Liver (tissue), 9 donors: ENCODE results near the gene CCDC120. TPM values are rescaled to one million over a fixed set of nuclear protein-coding genes. Genes with fewer than 3 reads are reported as not detected.

Experiments
- DNase-seq: peaks from one replicate; pipeline ENCODE4 v3.0.0-alpha.2; 2017; ENCODE audit warnings: low spot score
- H3K27ac ChIP-seq, 2 donors: one replicate each; pipeline ENCODE4 v1.7.0; 2013; ENCODE audit warnings: inconsistent platforms in 2 of 2, low read length in 2 of 2, control low read depth in 1 of 2, low read depth in 1 of 2, mild to moderate bottlenecking in 1 of 2
- H3K27me3 ChIP-seq, 4 donors: one replicate each; pipeline versions ENCODE4 v1.6.1 to v1.7.0; 2013; ENCODE audit warnings: low read length in 3 of 4, inconsistent platforms in 1 of 4, mild to moderate bottlenecking in 1 of 4, moderate library complexity in 1 of 4; ENCODE audit not compliant: control insufficient read depth in 4 of 4, insufficient read depth in 4 of 4
- H3K36me3 ChIP-seq, 4 donors: one replicate each; pipeline versions ENCODE4 v1.6.1 to v1.7.0; 2013; ENCODE audit warnings: low read length in 3 of 4, mild to moderate bottlenecking in 3 of 4, low read depth in 1 of 4, moderate library complexity in 1 of 4; ENCODE audit not compliant: control insufficient read depth in 4 of 4, insufficient read depth in 3 of 4
- H3K4me1 ChIP-seq, 4 donors: one replicate each; pipeline versions ENCODE4 v1.6.1 to v1.7.0; 2013; ENCODE audit warnings: low read length in 3 of 4, mild to moderate bottlenecking in 3 of 4, moderate library complexity in 1 of 4; ENCODE audit not compliant: control insufficient read depth in 4 of 4, insufficient read depth in 4 of 4
- H3K4me3 ChIP-seq, 3 donors: one replicate each; pipeline versions ENCODE4 v1.6.1 to v1.7.0; 2013; ENCODE audit warnings: low read length in 3 of 3, control low read depth in 1 of 3, low read depth in 1 of 3, mild to moderate bottlenecking in 1 of 3
- H3K9ac ChIP-seq, 2 donors: one replicate each; pipeline ENCODE4 v1.7.0; 2013; ENCODE audit warnings: low read length in 2 of 2, mild to moderate bottlenecking in 2 of 2, moderate library complexity in 2 of 2, control low read depth in 1 of 2, low read depth in 1 of 2
- H3K9me3 ChIP-seq, 4 donors: one replicate each; pipeline versions ENCODE4 v1.6.1 to v1.7.0; 2013; ENCODE audit warnings: low read length in 3 of 4; ENCODE audit not compliant: control insufficient read depth in 4 of 4
- EGR1 ChIP-seq, 2 donors: IDR thresholded peaks; 2 replicates each; pipeline ENCODE4 v1.6.1; 2016 to 2018; ENCODE audit warnings: antibody characterized with exemption in 2 of 2, low read depth in 2 of 2
- FOXA1 ChIP-seq: IDR thresholded peaks from 2 replicates; pipeline ENCODE4 v1.6.1; 2016; ENCODE audit warnings: antibody characterized with exemption
- FOXA2 ChIP-seq: IDR thresholded peaks from 2 replicates; pipeline ENCODE4 v1.6.1; 2016; ENCODE audit warnings: antibody characterized with exemption
- GABPA ChIP-seq, 2 donors: IDR thresholded peaks in 1 of 2; conservative IDR thresholded peaks in 1 of 2; 2 replicates each; pipeline ENCODE4 v1.6.1; 2016; ENCODE audit warnings: antibody characterized with exemption in 2 of 2, mild to moderate bottlenecking in 1 of 2, moderate library complexity in 1 of 2
- HNF4A ChIP-seq, 2 donors: conservative IDR thresholded peaks; 2 replicates each; pipeline ENCODE4 v1.6.1; 2016; ENCODE audit warnings: antibody characterized with exemption in 2 of 2, mild to moderate bottlenecking in 2 of 2
- HNF4G ChIP-seq: IDR thresholded peaks from 2 replicates; pipeline ENCODE4 v1.6.1; 2016; ENCODE audit warnings: antibody characterized with exemption
- JUND ChIP-seq, 2 donors: IDR thresholded peaks; 2 replicates each; pipeline ENCODE4 v1.6.1; 2016; ENCODE audit warnings: antibody characterized with exemption in 2 of 2
- NR2F2 ChIP-seq: IDR thresholded peaks from 2 replicates; pipeline ENCODE4 v1.6.1; 2016; ENCODE audit warnings: antibody characterized with exemption
- RAD21 ChIP-seq, 2 donors: IDR thresholded peaks; 2 replicates each; pipeline ENCODE4 v1.6.1; 2016; ENCODE audit warnings: antibody characterized with exemption in 2 of 2, mild to moderate bottlenecking in 2 of 2
- RXRA ChIP-seq, 2 donors: IDR thresholded peaks; 2 replicates each; pipeline ENCODE4 v1.6.1; 2017 to 2018; ENCODE audit warnings: antibody characterized with exemption in 2 of 2, mild to moderate bottlenecking in 1 of 2
- SP1 ChIP-seq: IDR thresholded peaks from 2 replicates; pipeline ENCODE4 v1.6.1; 2018; ENCODE audit warnings: antibody characterized with exemption, mild to moderate bottlenecking
- TAF1 ChIP-seq: conservative IDR thresholded peaks from 2 replicates; pipeline ENCODE4 v1.6.1; 2016; ENCODE audit warnings: antibody characterized with exemption, mild to moderate bottlenecking
- YY1 ChIP-seq: IDR thresholded peaks from 2 replicates; pipeline ENCODE4 v1.6.1; 2016; ENCODE audit warnings: antibody characterized with exemption, mild to moderate bottlenecking
- WGBS: extraction: QIAGEN DNeasy Blood & Tissue Kit; methylation state at CpG from one replicate; pipeline ENCODE4 v1.1.7; 2013; 5-methylcytosine and 5-hydroxymethylcytosine counted together
- polyA plus RNA-seq, 2 donors: library from polyadenylated mRNA; stranded (reverse) in 1 of 2; unstranded in 1 of 2; fragments of 200-250 nt in 1 of 2; fragments of >200 nt in 1 of 2; fragmentation: Nextera tagmentation in 1 of 2; extraction: Ambion mirVana in 1 of 2; gene quantifications; one replicate each; pipeline versions ENCODE4 v1.2.1 to v1.2.3, GENCODE V29; 2013 to 2015
- total RNA-seq, 2 donors: library from RNA; depleted of rRNA; stranded (reverse); fragments of >200 nt; gene quantifications; one replicate each; pipeline ENCODE4 v1.2.3, GENCODE V29; 2014
- TF ChIP-seq, protein P1 (sequence below): fragments of 150-350 bp; IDR thresholded peaks from 2 replicates; pipeline ENCODE4 v1.5.1; 2017; ENCODE audit warnings: improper control_type of control experiment, low read depth, low read length; ENCODE audit not compliant: missing input control
- TF ChIP-seq, protein P2 (sequence below): IDR thresholded peaks from 2 replicates; pipeline ENCODE4 v1.6.1; 2016; ENCODE audit warnings: antibody characterized with exemption, mild to moderate bottlenecking
- TF ChIP-seq, protein P3 (sequence below): IDR thresholded peaks from 2 replicates; pipeline ENCODE4 v1.6.1; 2016; ENCODE audit warnings: antibody characterized with exemption
- TF ChIP-seq, protein P4 (sequence below): IDR thresholded peaks from 2 replicates; pipeline ENCODE4 v1.6.1; 2016; ENCODE audit warnings: antibody characterized with exemption
- TF ChIP-seq, protein P5 (sequence below): IDR thresholded peaks from 2 replicates; pipeline ENCODE4 v1.6.1; 2016; ENCODE audit warnings: antibody characterized with exemption
- donor health status: healthy.
- donor health status: healthy.
- donor health status: healthy.
- donor health status: healthy.
- donor health status: healthy.

Gene CCDC120
- total and polyA plus RNA-seq, 4 donors: 1.0 to 3.4 (median 1.6) TPM

DNA sequence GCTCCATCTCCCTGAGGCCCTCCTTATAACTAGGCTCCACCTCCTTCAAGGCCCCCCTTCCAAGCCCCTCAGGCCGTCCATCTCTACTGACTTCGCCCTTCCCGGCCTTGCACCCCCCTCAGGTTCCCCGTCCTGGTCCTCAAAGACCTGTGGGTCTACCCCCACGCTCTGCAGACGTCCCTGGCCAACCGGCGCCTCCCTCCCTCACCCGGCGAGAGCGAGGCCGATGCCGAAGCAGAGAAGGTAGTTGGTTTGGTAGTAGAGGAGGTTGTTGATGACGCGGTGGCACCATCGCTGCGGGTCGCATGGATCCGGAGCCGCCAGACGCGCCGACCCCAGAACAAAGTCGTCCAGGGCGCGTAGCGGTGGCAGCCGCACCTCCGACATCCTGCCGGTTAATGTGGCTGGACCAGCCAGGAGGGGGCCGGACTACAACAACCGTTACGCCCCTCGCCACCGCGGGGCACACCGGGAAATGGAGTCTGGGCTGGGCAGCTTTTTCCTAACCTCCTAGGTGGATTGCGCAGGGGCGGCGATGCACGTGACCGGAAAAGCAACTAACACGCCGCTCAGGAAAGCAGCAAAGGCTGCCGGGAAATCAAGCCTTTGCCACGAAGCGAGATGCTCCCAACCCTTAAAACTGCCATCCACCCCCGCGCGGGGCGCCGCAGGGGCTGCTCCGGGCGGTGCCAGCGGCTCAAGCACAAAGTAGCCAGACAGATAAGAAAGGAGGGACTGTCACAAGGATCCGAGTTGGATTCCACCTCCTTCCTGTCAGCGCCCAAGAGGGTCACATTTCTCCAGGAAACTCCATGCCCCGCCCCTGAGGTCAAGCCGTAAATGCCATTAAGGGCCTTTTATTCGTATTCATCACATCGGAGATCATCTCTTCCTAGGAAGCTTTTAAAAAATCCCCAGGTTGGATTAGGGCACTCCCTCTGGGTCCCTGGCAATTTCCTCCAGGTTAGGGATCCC lies 15.1 kb downstream of the CCDC120 start, which contains the start of gene PRAF2:
TSS of gene PRAF2 (minus strand) at position 402 of the 975 bp plus-strand sequence. CDS start at position 387, 15 bp downstream.
- Histone ChIP-seq H3K4me3 (peak within 1 kb of the TSS; percentile 23 to 56 (median 44)), H3K9me3 (no peaks in the 10 kb centered on the region), H3K9ac (no peak within 1 kb of the TSS), H3K27me3 (no peaks in the 10 kb centered on the region), H3K27ac (peak within 1 kb of the TSS; percentile 6 to 56), H3K36me3 (peaks cover 5 to 19% (median 7%) of the 10 kb centered on the region in 4 donors), H3K4me1 (peaks cover 3 to 21% (median 11%) of the 10 kb centered on the region in 4 donors)
- WGBS: 3% methylated on average over 61 of the region's 61 CpGs
- TF ChIP-seq YY1 (peak; percentile 84), GABPA (IDR thresholded peaks at IDR 0.05 in 1 of 2, conservative IDR thresholded peaks at IDR 0.05 in 1 of 2) (peak in 1 of 2 donors; percentile 87), RXRA (IDR thresholded peaks at IDR 0.05) (no peak), FOXA2 (no peak), EGR1 (IDR thresholded peaks at IDR 0.05; ENCODE audit: low read depth in 2 of 2) (peak in 1 of 2 donors; percentile 24), JUND (IDR thresholded peaks at IDR 0.05) (no peak), HNF4G (no peak), SP1 (peak; percentile 34), HNF4A (conservative IDR thresholded peaks at IDR 0.05) (no peak), TAF1 (no peak), FOXA1 (no peak), RAD21 (IDR thresholded peaks at IDR 0.05) (peak in 1 of 2 donors; percentile 24), NR2F2 (peak; percentile 43)
- TF ChIP-seq, protein P1, sequence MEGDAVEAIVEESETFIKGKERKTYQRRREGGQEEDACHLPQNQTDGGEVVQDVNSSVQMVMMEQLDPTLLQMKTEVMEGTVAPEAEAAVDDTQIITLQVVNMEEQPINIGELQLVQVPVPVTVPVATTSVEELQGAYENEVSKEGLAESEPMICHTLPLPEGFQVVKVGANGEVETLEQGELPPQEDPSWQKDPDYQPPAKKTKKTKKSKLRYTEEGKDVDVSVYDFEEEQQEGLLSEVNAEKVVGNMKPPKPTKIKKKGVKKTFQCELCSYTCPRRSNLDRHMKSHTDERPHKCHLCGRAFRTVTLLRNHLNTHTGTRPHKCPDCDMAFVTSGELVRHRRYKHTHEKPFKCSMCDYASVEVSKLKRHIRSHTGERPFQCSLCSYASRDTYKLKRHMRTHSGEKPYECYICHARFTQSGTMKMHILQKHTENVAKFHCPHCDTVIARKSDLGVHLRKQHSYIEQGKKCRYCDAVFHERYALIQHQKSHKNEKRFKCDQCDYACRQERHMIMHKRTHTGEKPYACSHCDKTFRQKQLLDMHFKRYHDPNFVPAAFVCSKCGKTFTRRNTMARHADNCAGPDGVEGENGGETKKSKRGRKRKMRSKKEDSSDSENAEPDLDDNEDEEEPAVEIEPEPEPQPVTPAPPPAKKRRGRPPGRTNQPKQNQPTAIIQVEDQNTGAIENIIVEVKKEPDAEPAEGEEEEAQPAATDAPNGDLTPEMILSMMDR: peak; percentile 10
- TF ChIP-seq, protein P2, sequence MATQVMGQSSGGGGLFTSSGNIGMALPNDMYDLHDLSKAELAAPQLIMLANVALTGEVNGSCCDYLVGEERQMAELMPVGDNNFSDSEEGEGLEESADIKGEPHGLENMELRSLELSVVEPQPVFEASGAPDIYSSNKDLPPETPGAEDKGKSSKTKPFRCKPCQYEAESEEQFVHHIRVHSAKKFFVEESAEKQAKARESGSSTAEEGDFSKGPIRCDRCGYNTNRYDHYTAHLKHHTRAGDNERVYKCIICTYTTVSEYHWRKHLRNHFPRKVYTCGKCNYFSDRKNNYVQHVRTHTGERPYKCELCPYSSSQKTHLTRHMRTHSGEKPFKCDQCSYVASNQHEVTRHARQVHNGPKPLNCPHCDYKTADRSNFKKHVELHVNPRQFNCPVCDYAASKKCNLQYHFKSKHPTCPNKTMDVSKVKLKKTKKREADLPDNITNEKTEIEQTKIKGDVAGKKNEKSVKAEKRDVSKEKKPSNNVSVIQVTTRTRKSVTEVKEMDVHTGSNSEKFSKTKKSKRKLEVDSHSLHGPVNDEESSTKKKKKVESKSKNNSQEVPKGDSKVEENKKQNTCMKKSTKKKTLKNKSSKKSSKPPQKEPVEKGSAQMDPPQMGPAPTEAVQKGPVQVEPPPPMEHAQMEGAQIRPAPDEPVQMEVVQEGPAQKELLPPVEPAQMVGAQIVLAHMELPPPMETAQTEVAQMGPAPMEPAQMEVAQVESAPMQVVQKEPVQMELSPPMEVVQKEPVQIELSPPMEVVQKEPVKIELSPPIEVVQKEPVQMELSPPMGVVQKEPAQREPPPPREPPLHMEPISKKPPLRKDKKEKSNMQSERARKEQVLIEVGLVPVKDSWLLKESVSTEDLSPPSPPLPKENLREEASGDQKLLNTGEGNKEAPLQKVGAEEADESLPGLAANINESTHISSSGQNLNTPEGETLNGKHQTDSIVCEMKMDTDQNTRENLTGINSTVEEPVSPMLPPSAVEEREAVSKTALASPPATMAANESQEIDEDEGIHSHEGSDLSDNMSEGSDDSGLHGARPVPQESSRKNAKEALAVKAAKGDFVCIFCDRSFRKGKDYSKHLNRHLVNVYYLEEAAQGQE: peak; percentile 53
- TF ChIP-seq, protein P3, sequence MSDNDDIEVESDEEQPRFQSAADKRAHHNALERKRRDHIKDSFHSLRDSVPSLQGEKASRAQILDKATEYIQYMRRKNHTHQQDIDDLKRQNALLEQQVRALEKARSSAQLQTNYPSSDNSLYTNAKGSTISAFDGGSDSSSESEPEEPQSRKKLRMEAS: peak; percentile 87
- TF ChIP-seq, protein P4, sequence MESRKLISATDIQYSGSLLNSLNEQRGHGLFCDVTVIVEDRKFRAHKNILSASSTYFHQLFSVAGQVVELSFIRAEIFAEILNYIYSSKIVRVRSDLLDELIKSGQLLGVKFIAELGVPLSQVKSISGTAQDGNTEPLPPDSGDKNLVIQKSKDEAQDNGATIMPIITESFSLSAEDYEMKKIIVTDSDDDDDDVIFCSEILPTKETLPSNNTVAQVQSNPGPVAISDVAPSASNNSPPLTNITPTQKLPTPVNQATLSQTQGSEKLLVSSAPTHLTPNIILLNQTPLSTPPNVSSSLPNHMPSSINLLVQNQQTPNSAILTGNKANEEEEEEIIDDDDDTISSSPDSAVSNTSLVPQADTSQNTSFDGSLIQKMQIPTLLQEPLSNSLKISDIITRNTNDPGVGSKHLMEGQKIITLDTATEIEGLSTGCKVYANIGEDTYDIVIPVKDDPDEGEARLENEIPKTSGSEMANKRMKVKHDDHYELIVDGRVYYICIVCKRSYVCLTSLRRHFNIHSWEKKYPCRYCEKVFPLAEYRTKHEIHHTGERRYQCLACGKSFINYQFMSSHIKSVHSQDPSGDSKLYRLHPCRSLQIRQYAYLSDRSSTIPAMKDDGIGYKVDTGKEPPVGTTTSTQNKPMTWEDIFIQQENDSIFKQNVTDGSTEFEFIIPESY: no peak
- TF ChIP-seq, protein P5, sequence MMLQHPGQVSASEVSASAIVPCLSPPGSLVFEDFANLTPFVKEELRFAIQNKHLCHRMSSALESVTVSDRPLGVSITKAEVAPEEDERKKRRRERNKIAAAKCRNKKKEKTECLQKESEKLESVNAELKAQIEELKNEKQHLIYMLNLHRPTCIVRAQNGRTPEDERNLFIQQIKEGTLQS: no peak
- DNase-seq: peak; percentile 85
